IMR-90 (cell line): ENCODE data around the gene CST9L. TPM values are rescaled to one million over a fixed set of nuclear protein-coding genes. Genes with fewer than 3 reads are reported as not detected.

Source experiments
- ATAC-seq: fragments of 200-7000 bp; cut with Tn5 transposase; 2 replicates; pipeline ENCODE4 v1.9.1; 2020; ENCODE audit warnings: low read depth, mild to moderate bottlenecking, moderate library complexity
- BruUV-seq: library from RNA; stranded (reverse); fragments of 400-500 nt; replicated peaks from 2 replicates; lab custom pipeline; 2021; lab: Mats Ljungman, UMichigan
- CTCF ChIA-PET: fragments of 300-600 bp; formaldehyde crosslinking; extraction: SDS; loops from one replicate; lab custom pipeline; 2021; ENCODE audit warnings: antibody characterized with exemption; lab: Yijun Ruan, JAX
- POLR2A ChIA-PET: fragments of 300-600 bp; sonication (Branson Sonifier 250); formaldehyde crosslinking; loops from one replicate; lab custom pipeline; 2022; ENCODE audit warnings: antibody characterized with exemption; ENCODE audit not compliant: unreplicated experiment; lab: Charles Lee
- DNase-seq: peaks from one replicate; pipeline ENCODE4 v3.0.0; 2013
- H2AFZ ChIP-seq: replicated peaks from 2 replicates; pipeline ENCODE3; 2013; ENCODE audit warnings: low read length, mild to moderate bottlenecking; ENCODE audit not compliant: poor library complexity
- H2AK5ac ChIP-seq: 2 replicates; pipeline ENCODE4 v1.6.1; 2013; ENCODE audit warnings: low read depth, low read length, inconsistent platforms
- H2AK9ac ChIP-seq: replicated peaks from 2 replicates; pipeline ENCODE3; 2013; ENCODE audit warnings: mild to moderate bottlenecking, low read depth, low read length, moderate library complexity; ENCODE audit not compliant: poor library complexity
- H2BK120ac ChIP-seq: 2 replicates; pipeline ENCODE4 v1.6.1; 2013; ENCODE audit warnings: low read depth, low read length, inconsistent platforms
- H2BK15ac ChIP-seq: 3 replicates; pipeline ENCODE4 v1.6.1; 2013; ENCODE audit warnings: low read depth, low read length, inconsistent platforms
- H2BK20ac ChIP-seq: 2 replicates; pipeline ENCODE4 v1.6.1; 2013; ENCODE audit warnings: low read depth, mild to moderate bottlenecking, inconsistent platforms, low read length, moderate library complexity
- H2BK5ac ChIP-seq: 2 replicates; pipeline ENCODE4 v1.6.1; 2013; ENCODE audit warnings: mild to moderate bottlenecking, low read depth, low read length, inconsistent platforms; ENCODE audit not compliant: poor library complexity, severe bottlenecking
- H3K14ac ChIP-seq: replicated peaks from 2 replicates; pipeline ENCODE4 v1.6.1; 2013; ENCODE audit warnings: low read depth, low read length, inconsistent platforms
- H3K18ac ChIP-seq: 2 replicates; pipeline ENCODE4 v1.6.1; 2013; ENCODE audit warnings: low read depth, low read length, control low read depth
- H3K23ac ChIP-seq: 2 replicates; pipeline ENCODE4 v1.6.1; 2013; ENCODE audit warnings: low read depth, low read length, inconsistent platforms
- H3K27ac ChIP-seq: 2 replicates; pipeline ENCODE4 v1.5.1; 2013; ENCODE audit warnings: mild to moderate bottlenecking, control low read depth, low read length; ENCODE audit not compliant: insufficient read depth
- H3K27me3 ChIP-seq: 2 replicates; pipeline ENCODE4 v1.6.1; 2013; ENCODE audit warnings: low read length; ENCODE audit not compliant: control insufficient read depth, insufficient read depth
- H3K36me3 ChIP-seq: 2 replicates; pipeline ENCODE4 v1.6.1; 2013; ENCODE audit warnings: low read length, mixed read lengths; ENCODE audit not compliant: control insufficient read depth, insufficient read depth
- H3K4ac ChIP-seq: 2 replicates; pipeline ENCODE4 v1.6.1; 2013; ENCODE audit warnings: low read depth, low read length, inconsistent platforms
- H3K4me1 ChIP-seq: 2 replicates; pipeline ENCODE4 v1.6.1; 2013; ENCODE audit warnings: low read length, mixed read lengths; ENCODE audit not compliant: control insufficient read depth, insufficient read depth
- H3K4me2 ChIP-seq: 2 replicates; pipeline ENCODE4 v1.6.1; 2013; ENCODE audit warnings: low read depth, mild to moderate bottlenecking, control low read depth, low read length, moderate library complexity
- H3K4me3 ChIP-seq: 2 replicates; pipeline ENCODE4 v1.5.1; 2013; ENCODE audit warnings: low read depth, mild to moderate bottlenecking, control low read depth, low read length, moderate library complexity; ENCODE audit not compliant: insufficient read depth
- H3K56ac ChIP-seq: 2 replicates; pipeline ENCODE4 v1.6.1; 2013; ENCODE audit warnings: low read length, inconsistent platforms; ENCODE audit not compliant: insufficient read depth; ENCODE audit errors: extremely low read depth
- H3K79me1 ChIP-seq, 2 experiments: 2 replicates each; pipeline ENCODE4 v1.6.1; 2013; ENCODE audit warnings: low read length in 2 of 2, inconsistent platforms in 1 of 2, low read depth in 1 of 2
- H3K9ac ChIP-seq: 2 replicates; pipeline ENCODE4 v1.6.1; 2013; ENCODE audit warnings: low read depth, low read length, control low read depth
- H3K9me1 ChIP-seq: 2 replicates; pipeline ENCODE4 v1.6.1; 2013; ENCODE audit warnings: low read length, inconsistent platforms; ENCODE audit not compliant: insufficient read depth
- H3K9me3 ChIP-seq: 2 replicates; pipeline ENCODE4 v1.6.1; 2013; ENCODE audit warnings: low read length; ENCODE audit not compliant: control insufficient read depth, insufficient read depth
- H4K20me1 ChIP-seq: 2 replicates; pipeline ENCODE4 v1.6.1; 2013; ENCODE audit warnings: low read length, inconsistent platforms; ENCODE audit not compliant: insufficient read depth
- H4K5ac ChIP-seq: 2 replicates; pipeline ENCODE4 v1.6.1; 2013; ENCODE audit warnings: mild to moderate bottlenecking, low read depth, low read length, control low read depth
- H4K8ac ChIP-seq, 2 experiments: 2 replicates each; pipeline ENCODE4 v1.6.1; 2013; ENCODE audit warnings: low read depth in 2 of 2, low read length in 2 of 2, control low read depth in 1 of 2, inconsistent platforms in 1 of 2
- H4K91ac ChIP-seq: 2 replicates; pipeline ENCODE4 v1.6.1; 2013; ENCODE audit warnings: low read depth, low read length, inconsistent platforms; ENCODE audit not compliant: insufficient read depth
- BHLHE40 ChIP-seq: fragments of 150-350 bp; IDR thresholded peaks from 2 replicates; pipeline ENCODE4 v1.6.1; 2016; ENCODE audit warnings: mild to moderate bottlenecking, low read depth, low read length
- CHD1 ChIP-seq: IDR thresholded peaks from 2 replicates; pipeline ENCODE4 v1.6.1; 2012; ENCODE audit warnings: low read depth, low read length, improper control_type of control experiment
- FOS ChIP-seq: fragments of 150-350 bp; IDR thresholded peaks from 2 replicates; pipeline ENCODE4 v1.6.1; 2016; ENCODE audit warnings: low read depth, low read length
- MAZ ChIP-seq: IDR thresholded peaks from 2 replicates; pipeline ENCODE4 v1.6.1; 2012; ENCODE audit warnings: low read depth, mild to moderate bottlenecking, low read length, improper control_type of control experiment, moderate library complexity, borderline replicate concordance
- NFE2L2 ChIP-seq: fragments of 150-350 bp; IDR thresholded peaks from 2 replicates; pipeline ENCODE4 v1.6.1; 2016; ENCODE audit warnings: low read depth, mild to moderate bottlenecking, low read length
- POLR2A ChIP-seq: IDR thresholded peaks from 2 replicates; pipeline ENCODE4 v1.6.1; 2012; ENCODE audit warnings: mild to moderate bottlenecking, low read depth, low read length
- RAD21 ChIP-seq: IDR thresholded peaks from 2 replicates; pipeline ENCODE4 v1.6.1; 2012; ENCODE audit warnings: low read length, improper control_type of control experiment
- RCOR1 ChIP-seq: IDR thresholded peaks from 2 replicates; pipeline ENCODE4 v1.6.1; 2012; ENCODE audit warnings: mild to moderate bottlenecking, low read length, improper control_type of control experiment; ENCODE audit not compliant: insufficient replicate concordance
- RFX5 ChIP-seq: IDR thresholded peaks from 2 replicates; pipeline ENCODE4 v1.8.0; 2012; ENCODE audit warnings: low read depth, mild to moderate bottlenecking, low read length, moderate library complexity
- SMC3 ChIP-seq: fragments of 150-350 bp; IDR thresholded peaks from 2 replicates; pipeline ENCODE4 v1.6.1; 2016; ENCODE audit warnings: low read depth, mild to moderate bottlenecking, antibody characterized with exemption, low read length, moderate library complexity
- WGBS, 2 experiments: methylation state at CpG; one replicate each; pipeline versions ENCODE4 v1.1.5 to v1.1.7; 2013; ENCODE audit warnings: missing lambda C conversion rate in 2 of 2; ENCODE audit not compliant: insufficient read length in 1 of 2; ENCODE audit errors: extremely low coverage in 2 of 2; 5-methylcytosine and 5-hydroxymethylcytosine counted together
- dilution Hi-C: fragments of 300-500 bp; cut with HindIII; formaldehyde crosslinking; loops from one replicate; pipeline ENCODE4 v1.14.3; 2018; ENCODE audit warnings: low sequenced_read_pairs; ENCODE audit not compliant: unreplicated experiment
- in situ Hi-C: fragments of 300-500 bp; cut with MboI; formaldehyde crosslinking; loops from 3 replicates; pipeline ENCODE4 v1.14.3; 2019; ENCODE audit warnings: low sequenced_read_pairs, inconsistent platforms, mixed read lengths
- intact Hi-C: fragments of 100-400 bp; cut with micrococcal nuclease; formaldehyde crosslinking; loops from 2 replicates; pipeline ENCODE4 v1.10.0; 2022
- polyA plus RNA-seq, 3 experiments: library from polyadenylated mRNA; depleted of rRNA; stranded (reverse); fragments of >200 nt; gene quantifications; 2 replicates each; pipeline ENCODE4 v1.2.3, GENCODE V29; 2012; ENCODE audit warnings: low replicate concordance in 1 of 3
- total RNA-seq: library from RNA; depleted of rRNA; stranded (reverse); fragments of >200 nt; gene quantifications from 2 replicates; pipeline ENCODE4 v1.2.3, GENCODE V29; 2012
- TF ChIP-seq, protein P1 (sequence below): fragments of 150-350 bp; IDR thresholded peaks from 2 replicates; pipeline ENCODE4 v1.6.1; 2016; ENCODE audit warnings: low read depth, mild to moderate bottlenecking, low read length, moderate library complexity, borderline replicate concordance

The CST9L gene
- total and polyA plus RNA-seq, 2 of the 4 experiments (the other 2 are of a cell fraction) = not detected

DNA sequence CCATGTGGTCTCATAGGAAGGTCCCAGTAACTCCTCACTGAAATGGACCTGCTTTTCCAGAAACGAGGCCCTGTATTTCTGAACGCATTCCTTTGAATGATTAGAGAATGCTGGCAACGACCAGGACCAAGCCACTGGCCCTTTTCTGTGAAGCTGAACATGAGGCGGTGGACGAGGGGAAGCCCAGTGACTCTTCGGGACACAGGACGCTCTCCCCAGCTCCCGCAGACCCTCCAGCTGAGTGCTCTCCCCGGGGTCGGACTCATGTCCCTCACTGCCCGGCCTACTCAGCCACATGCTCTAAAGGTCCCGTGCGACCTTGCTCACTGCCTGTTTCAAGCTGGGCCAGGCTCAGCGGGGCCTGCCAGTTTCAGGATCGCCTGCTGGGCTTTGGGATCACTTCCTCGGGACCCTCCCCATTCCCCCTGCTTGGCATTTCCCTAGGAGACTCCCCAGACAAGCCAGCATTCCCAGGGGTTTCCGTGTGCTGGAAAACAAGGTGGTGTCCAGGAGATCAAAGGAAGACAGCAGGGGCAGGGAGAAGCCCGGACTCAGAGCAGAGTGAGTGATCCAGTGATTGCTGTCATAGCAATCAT is 40.1 kb upstream of the CST9L start:
- Histone ChIP-seq H2BK5ac (no peak overlapping the region), H3K4me1 (no peaks in the 10 kb centered on the region), H3K56ac (no peak overlapping the region), H3K4me2 (no peak overlapping the region), H3K79me1 (no peaks in the 10 kb centered on the region), H3K9me3 (no peaks in the 10 kb centered on the region), H3K27ac (no peak overlapping the region), H3K23ac (no peak overlapping the region), H2AK5ac (no peak overlapping the region), H2AK9ac (no peak overlapping the region), H4K8ac (no peak overlapping the region), H2AFZ (peak overlapping the region; percentile 37), H2BK120ac (no peak overlapping the region), H4K91ac (no peak overlapping the region), H3K9me1 (no peaks in the 10 kb centered on the region; the same call in 1 of the 2 replicates), H3K18ac (no peak overlapping the region), H4K20me1 (no peaks in the 10 kb centered on the region), H3K4ac (no peak overlapping the region), H4K5ac (no peak overlapping the region), H3K14ac (no peak overlapping the region), H3K36me3 (no peaks in the 10 kb centered on the region), H3K9ac (no peak overlapping the region), H3K27me3 (peaks cover 27% of the 10 kb centered on the region), H3K4me3 (no peak overlapping the region), H2BK20ac (no peak overlapping the region), H2BK15ac (no peak overlapping the region)
- ChIA-PET CTCF (interaction anchor here (2.9 kb wide), 1 partner anchor 166 kb away, joined by 16 read pairs; no protein-coding TSS in a partner anchor), POLR2A (no interaction called here)
- ATAC-seq (no peak), DNase-seq (no peak)
- in situ Hi-C loops = loop anchor here (10.0 kb wide), 1 partner anchor 164 kb away; no protein-coding TSS in a partner anchor
- TF ChIP-seq SMC3 = no peak
- no peak for TF ChIP-seq BHLHE40
- no peak for TF ChIP-seq FOS
- TF ChIP-seq MAZ = no peak
- TF ChIP-seq, protein P1, sequence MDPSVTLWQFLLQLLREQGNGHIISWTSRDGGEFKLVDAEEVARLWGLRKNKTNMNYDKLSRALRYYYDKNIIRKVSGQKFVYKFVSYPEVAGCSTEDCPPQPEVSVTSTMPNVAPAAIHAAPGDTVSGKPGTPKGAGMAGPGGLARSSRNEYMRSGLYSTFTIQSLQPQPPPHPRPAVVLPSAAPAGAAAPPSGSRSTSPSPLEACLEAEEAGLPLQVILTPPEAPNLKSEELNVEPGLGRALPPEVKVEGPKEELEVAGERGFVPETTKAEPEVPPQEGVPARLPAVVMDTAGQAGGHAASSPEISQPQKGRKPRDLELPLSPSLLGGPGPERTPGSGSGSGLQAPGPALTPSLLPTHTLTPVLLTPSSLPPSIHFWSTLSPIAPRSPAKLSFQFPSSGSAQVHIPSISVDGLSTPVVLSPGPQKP = no peak
- TF ChIP-seq RAD21 = no peak
- TF ChIP-seq NFE2L2 = no peak
- no peak for TF ChIP-seq CHD1
- TF ChIP-seq RFX5 = no peak
- no peak for TF ChIP-seq POLR2A
- TF ChIP-seq RCOR1 = no peak
- intact Hi-C loops = loop anchor here (10.0 kb wide), 1 partner anchor 914 kb away; no protein-coding TSS in a partner anchor
- WGBS, 2 experiments = 39% methylated on average over 10 of the region's 18 CpGs; no CpG with 5 or more reads in 1 of the 2 experiments
- dilution Hi-C loops = no loop called here
- no TSS peak for BruUV-seq
